D721Med (cell line): ENCODE results near the gene GRID2.

ENCODE experiments used
- DNase-seq: peaks from one replicate; pipeline ENCODE4 v3.0.0; 2011; ENCODE audit warnings: low spot score; ENCODE audit not compliant: insufficient read length
- FAIRE-seq: peaks from 2 replicates; lab custom pipeline; 2011; peaks lifted over from hg19 to GRCh38; lab: Jason Lieb, UNC
- CTCF ChIP-seq: IDR thresholded peaks from 2 replicates; pipeline ENCODE4 v1.5.1; 2012; ENCODE audit warnings: mild to moderate bottlenecking, control low read depth; ENCODE audit not compliant: insufficient read depth; ENCODE audit errors: missing control alignments

GRID2 gene

GRCh38 chr4:93448691-93449293 lies 1145.0 kb downstream of the GRID2 start:
- DNase-seq: no peak
- no peak for TF ChIP-seq CTCF
- FAIRE-seq: no peak

- TF ChIP-seq CTCF: no peak
- DNase-seq (no peak), FAIRE-seq (no peak)
Measured at GRCh38 chr4:93451954-93452353, 1148.2 kb downstream of the GRID2 start.

GRCh38 chr4:93461541-93461940 lies 1157.8 kb downstream of the GRID2 start:
- DNase-seq: no peak
- no peak for FAIRE-seq
- TF ChIP-seq CTCF: no peak

- FAIRE-seq: no peak
- DNase-seq: no peak
Measured at GRCh38 chr4:93466446-93466845, 1162.7 kb downstream of the GRID2 start.

GRCh38 chr4:93467484-93468155 lies 1163.9 kb downstream of the GRID2 start:
- DNase-seq (no peak), FAIRE-seq (no peak)
- TF ChIP-seq CTCF: no peak

More at GRCh38 chr4:93466446-93466845, 1162.7 kb downstream of the GRID2 start:
- no peak for TF ChIP-seq CTCF

GRCh38 chr4:93469560-93469959 lies 1165.8 kb downstream of the GRID2 start:
- no peak for TF ChIP-seq CTCF
- FAIRE-seq (no peak), DNase-seq (no peak)

GRCh38 chr4:93475730-93476129 lies 1172.0 kb downstream of the GRID2 start:
- no peak for TF ChIP-seq CTCF
- FAIRE-seq (no peak), DNase-seq (no peak)
